NCI-H1092 (cell line): ENCODE data around the gene GLIPR1L1.
A peak's percentile ranks its signal among the peaks of the same experiment; 100 is the strongest.

Experiments used
- DNase-seq: peaks from one replicate; lab custom pipeline; 2025; lab: John Stamatoyannopoulos, UW

The GLIPR1L1 gene

GRCh38 chr12:75350413-75350812 is 15.9 kb downstream of the GLIPR1L1 start:
- no peak for DNase-seq

GRCh38 chr12:75354011-75354410 is 19.5 kb downstream of the GLIPR1L1 start:
- no peak for DNase-seq

DNA sequence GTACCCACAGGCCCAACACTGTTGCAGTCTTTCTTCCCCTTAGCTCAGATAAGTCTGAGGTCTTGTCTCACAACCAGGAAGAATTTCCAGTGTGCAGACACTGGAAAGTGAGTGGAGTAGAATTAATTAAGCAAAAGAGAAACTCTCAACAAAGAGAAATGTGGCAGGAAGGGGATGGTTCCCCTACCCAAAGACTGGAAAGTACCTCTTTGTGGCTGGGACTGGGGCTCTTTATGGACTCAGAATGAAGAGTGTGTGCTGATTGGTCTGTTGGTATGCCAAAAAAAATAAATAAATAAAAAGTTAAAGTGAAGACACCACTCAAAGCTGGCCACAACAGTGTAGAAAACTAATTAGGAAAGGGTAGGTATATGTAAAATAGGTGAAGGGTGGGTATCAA is 26.4 kb downstream of the GLIPR1L1 start:
- DNase-seq, result no peak

GRCh38 chr12:75361408-75361807 is 26.9 kb downstream of the GLIPR1L1 start:
- no peak for DNase-seq

- DNase-seq, result no peak
These were observed 30.4 kb downstream of the GLIPR1L1 start for GRCh38 chr12:75364919-75365318.

GRCh38 chr12:75366629-75367028 is 32.2 kb downstream of the GLIPR1L1 start:
- DNase-seq, result no peak

GRCh38 chr12:75374971-75375370 is 40.5 kb downstream of the GLIPR1L1 start:
- DNase-seq, result no peak

DNA sequence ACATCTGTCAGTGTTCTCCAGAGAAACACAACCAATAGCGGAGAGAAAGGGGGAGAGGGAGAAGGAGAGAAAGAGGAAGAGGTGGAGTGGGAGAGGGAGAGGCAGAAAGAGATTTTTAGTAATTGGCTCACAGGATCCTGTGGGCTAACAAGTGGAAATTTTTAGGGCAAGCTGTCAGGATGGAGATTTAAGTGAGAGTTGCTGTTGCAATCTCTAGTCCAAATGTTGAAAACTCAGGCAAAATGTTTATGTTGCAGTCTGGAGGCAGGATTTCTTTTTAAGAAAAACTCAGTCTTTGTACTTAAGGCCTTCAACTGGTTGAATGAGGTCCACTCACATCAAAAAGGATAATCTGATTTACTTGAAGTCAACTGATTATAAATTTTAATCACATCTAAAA is 43.9 kb downstream of the GLIPR1L1 start:
- DNase-seq, result no peak

- no peak for DNase-seq
These were observed 54.6 kb downstream of the GLIPR1L1 start for GRCh38 chr12:75389061-75389460.

GRCh38 chr12:75389706-75390105 is 55.2 kb downstream of the GLIPR1L1 start:
- no peak for DNase-seq

DNA sequence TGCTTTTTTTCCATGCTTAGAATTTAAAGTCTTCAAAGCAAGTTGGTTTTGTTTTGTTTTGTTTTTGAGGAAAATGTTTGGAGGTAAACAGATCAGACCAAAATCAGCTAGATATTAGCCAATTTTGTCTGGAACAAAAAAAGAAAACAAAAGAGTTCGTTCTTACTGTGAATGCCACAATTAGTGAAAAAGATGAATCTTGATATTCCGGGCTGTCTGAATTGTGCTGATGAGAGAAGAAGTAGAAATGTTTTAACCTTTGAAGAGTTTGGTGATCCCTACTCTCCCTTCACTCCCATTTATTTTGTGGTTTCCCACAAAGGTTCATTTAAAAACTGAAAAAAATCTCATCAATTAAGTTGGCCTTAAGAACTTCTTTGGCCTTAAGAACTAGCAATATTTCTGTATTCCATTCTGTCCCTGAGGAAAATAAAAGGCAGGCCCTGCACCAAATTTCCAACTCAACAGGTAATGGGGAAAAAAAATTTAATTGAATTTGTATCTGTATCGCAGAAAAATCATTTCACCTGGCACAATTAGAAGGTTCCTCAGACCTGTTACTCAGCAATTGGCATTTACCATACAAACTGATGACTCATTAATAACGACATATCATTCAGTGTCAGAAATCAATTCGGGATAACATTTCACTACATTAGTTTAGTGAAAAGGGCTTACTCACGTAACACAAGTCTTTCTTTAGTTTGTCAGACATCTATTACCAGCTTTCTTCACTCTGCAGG is 55.9 kb downstream of the GLIPR1L1 start:
- DNase-seq, result no peak

DNA sequence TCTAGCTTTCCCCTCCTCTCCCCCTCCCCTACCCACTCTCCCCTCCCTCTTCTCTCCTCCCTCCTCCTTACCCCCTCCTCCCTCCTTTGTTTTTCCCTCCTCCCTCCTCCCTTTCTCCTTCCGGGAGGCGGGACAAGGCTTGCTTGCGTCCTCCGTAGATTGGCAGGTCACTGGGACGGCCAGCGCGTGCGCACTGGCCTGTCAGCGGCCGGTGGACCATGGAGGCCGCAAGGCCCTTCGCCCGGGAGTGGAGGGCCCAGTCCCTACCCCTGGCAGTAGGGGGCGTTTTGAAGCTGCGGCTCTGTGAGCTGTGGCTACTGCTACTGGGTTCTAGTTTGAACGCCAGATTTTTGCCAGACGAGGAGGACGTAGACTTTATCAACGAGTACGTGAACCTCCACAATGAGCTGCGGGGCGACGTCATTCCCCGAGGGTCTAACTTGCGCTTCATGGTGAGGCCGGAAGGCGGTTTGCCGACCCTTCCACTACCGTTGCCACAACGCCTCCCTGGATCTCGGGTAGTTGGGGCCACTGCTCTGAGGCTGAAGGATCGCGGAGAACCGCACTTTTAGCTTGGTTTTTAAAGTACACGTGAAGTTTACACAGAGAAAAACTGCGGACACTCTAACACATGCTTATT is 56.5 kb downstream of the GLIPR1L1 start, which contains the start of gene GLIPR1L2:
Gene GLIPR1L2 (plus strand): TSS at position 191 of the 640 bp plus-strand sequence. CDS start 28 bp downstream, at position 219.
- DNase-seq, result peak; percentile 89

DNA sequence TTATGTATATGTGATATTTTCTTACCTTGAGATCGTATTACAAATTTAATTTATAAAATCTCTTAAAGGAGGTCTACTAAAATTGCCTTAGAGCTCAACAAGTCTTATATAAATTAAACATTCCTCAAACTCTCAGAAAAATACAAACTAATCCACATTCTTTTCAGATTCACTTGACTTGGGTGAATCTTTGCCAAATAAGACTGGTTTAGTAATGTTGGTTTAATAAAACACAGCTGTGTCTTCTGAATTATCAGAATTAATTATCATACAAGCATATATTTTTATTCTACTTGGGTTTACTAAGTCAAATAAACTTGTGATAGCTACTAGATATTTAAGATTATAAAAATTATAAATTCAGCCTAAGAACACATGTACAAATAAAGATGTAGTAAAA is 69.8 kb downstream of the GLIPR1L1 start:
- no peak for DNase-seq

DNA sequence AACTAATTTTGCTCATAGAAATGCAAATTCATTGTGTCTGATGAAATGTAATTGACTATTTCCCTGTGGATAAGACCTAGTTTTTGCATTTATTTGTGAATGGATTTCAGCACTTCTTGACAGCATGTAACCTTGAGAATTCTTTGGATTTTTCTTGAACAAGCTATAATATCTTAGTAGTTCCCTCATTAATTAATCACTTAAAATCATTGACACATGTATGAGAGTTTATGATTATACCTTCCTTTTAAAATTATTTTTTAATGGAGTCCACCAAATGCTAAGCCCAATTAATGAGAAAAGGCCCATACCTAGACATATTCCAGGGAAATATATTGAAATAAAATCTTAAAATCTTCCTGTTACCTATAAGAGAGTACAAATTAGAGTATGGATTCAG is 73.2 kb downstream of the GLIPR1L1 start:
- no peak for DNase-seq

- DNase-seq, result no peak
These were observed 75.4 kb downstream of the GLIPR1L1 start for GRCh38 chr12:75409830-75410229.

GRCh38 chr12:75414671-75415070 is 80.2 kb downstream of the GLIPR1L1 start:
- no peak for DNase-seq

DNA sequence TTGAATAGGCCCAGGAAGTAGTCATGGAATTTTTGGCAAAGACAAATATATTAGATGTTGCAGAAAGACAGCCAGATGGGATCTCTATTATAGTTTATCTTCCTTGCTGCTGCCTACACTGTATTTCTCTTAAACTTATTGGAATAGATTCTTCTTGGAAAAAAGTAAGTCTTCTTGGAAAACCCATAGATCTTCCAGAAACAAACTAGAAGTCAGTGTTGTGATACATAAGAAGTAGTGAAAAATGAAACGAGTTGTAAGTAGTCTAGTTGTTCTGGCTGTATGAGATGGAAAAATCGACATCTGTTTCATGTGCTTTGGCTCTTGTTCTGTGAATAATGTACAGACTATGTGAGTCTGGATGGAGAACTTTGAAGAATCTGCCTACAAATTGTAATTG is 85.4 kb downstream of the GLIPR1L1 start:
- DNase-seq, result no peak
